ENCODE results near the gene NDUFB1.

The NDUFB1 gene

GRCh38 chr14:92088494-92088893 lies 33.0 kb downstream of the NDUFB1 start:
- no peak for DNase-seq

DNA sequence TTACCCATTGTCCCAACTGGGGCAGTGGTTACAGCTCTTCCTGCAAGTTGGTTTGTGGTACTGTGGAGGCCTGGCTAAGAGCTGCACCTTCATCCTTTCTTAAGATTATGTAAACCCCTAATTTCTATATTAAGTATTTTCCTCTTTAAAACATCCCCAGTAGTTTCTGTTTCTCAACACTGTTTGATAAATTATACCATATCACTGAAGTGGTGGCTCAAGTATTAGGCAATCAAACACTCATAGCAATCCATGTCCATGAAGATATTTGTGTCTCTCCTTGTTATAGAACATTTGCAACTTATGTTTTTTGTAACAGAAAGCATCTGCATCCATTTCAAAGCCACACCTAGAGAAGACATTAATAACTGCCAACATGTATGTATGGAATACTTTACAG lies 47.0 kb downstream of the NDUFB1 start:
- DNase-seq, result no peak
